ENCODE measurements around the gene HEXB. TPM values are rescaled to one million over a fixed set of nuclear protein-coding genes. Genes with fewer than 3 reads are reported as not detected.

The HEXB gene
- total and polyA plus RNA-seq, 9 of the 15 experiments (the other 6 are each of a cell fraction or from before 2014, with no cell fraction given), result 22.9 to 158 (median 108) TPM

- H3K9me1 ChIP-seq (ENCODE audit: control insufficient read depth, insufficient read depth, low read length), result no peaks in the 10 kb centered on the region
- BruUV-seq (replicated peaks), result no TSS peak
- no peak overlapping the region for H3K9ac ChIP-seq (ENCODE audit: insufficient read depth in 1 of 2, low read depth in 2 of 2, low read length in 2 of 2)
- H4K20me1 ChIP-seq (replicated peaks; ENCODE audit: control insufficient read depth, insufficient read depth, low read length), result no peaks in the 10 kb centered on the region
- no peak overlapping the region for H2AFZ ChIP-seq (ENCODE audit: low read depth, low read length)
- H3K27ac ChIP-seq (ENCODE audit: extremely low read depth, low read depth, low read length), result no peak overlapping the region
- H3K4me2 ChIP-seq (ENCODE audit: insufficient read depth, low read length), result no peak overlapping the region
- POLR2A ChIA-PET, result no interaction called here
- no peak for ATAC-seq
- no peaks in the 10 kb centered on the region for H3K9me3 ChIP-seq (replicated peaks; ENCODE audit: control insufficient read depth, insufficient read depth, low read depth, low read length)
- CTCF ChIA-PET (ENCODE audit: low intra/inter-chr PET ratio), result no interaction called here
- in situ Hi-C loops (cut with MboI) (no loop called here), intact Hi-C loops (cut with micrococcal nuclease) (loop anchor here (10.0 kb wide), 1 partner anchor 1584 kb away; no protein-coding TSS in a partner anchor)
- no peak for DNase-seq (ENCODE audit: extremely low read depth in 1 of 4, low spot score in 3 of 4)
- 1% methylated on average over 11 of the region's 11 CpGs for WGBS (ENCODE audit: insufficient coverage, low coverage, missing lambda C conversion rate)
- peaks cover 13 to 32% of the 10 kb centered on the region in 2 experiments; a peak in 4 of 5 replicates for H3K27me3 ChIP-seq (ENCODE audit: control insufficient read depth in 2 of 2, insufficient read depth in 2 of 2, low read length in 2 of 2)
- H3K79me2 ChIP-seq (ENCODE audit: control insufficient read depth, insufficient read depth, low read length), result no peaks in the 10 kb centered on the region
- FAIRE-seq, result no peak
- no peaks in the 10 kb centered on the region for H3K36me3 ChIP-seq (ENCODE audit: control insufficient read depth, insufficient read depth, low read length)
- no peak overlapping the region for H3K4me3 ChIP-seq
- H3K4me1 ChIP-seq (replicated peaks in 1 of 2; ENCODE audit: control insufficient read depth in 2 of 2, insufficient read depth in 2 of 2, low read length in 2 of 2), result no peaks in the 10 kb centered on the region; a peak in 1 of 5 replicates
- TF ChIP-seq ZNF407 (IDR thresholded peaks at IDR 0.05; ENCODE audit: low read depth) (no peak), ZNF311 (CRISPR knock-in tag; IDR thresholded peaks at IDR 0.05) (no peak), JUNB (CRISPR knock-in tag; conservative IDR thresholded peaks at IDR 0.05) (no peak), MYBL2 (IDR thresholded peaks at IDR 0.05; ENCODE audit: low read depth) (no peak), MYBL2 (CRISPR knock-in tag; IDR thresholded peaks at IDR 0.05; ENCODE audit: borderline replicate concordance) (no peak), ZNF780A (CRISPR knock-in tag; IDR thresholded peaks at IDR 0.05) (no peak), HNRNPUL1 (IDR thresholded peaks at IDR 0.05; ENCODE audit: low read length) (no peak), TARDBP (IDR thresholded peaks at IDR 0.05) (no peak), CREM (IDR thresholded peaks at IDR 0.05; ENCODE audit: low read depth) (no peak), CEBPZ (IDR thresholded peaks at IDR 0.05; ENCODE audit: borderline replicate concordance, low read depth, low read length) (no peak), SOX6 (IDR thresholded peaks at IDR 0.05) (no peak), SLC30A9 (CRISPR knock-in tag; IDR thresholded peaks at IDR 0.05) (no peak), SETDB1 (IDR thresholded peaks at IDR 0.05; ENCODE audit: low read length) (no peak)
Measured at GRCh38 chr5:74670396-74671038, 14.5 kb upstream of the HEXB start.
